GM19193 (cell line): ENCODE data around the gene EEPD1.

Experiments used
- POLR2A ChIP-seq: IDR thresholded peaks from 4 replicates; pipeline ENCODE4 v1.6.1; 2011; ENCODE audit not compliant: insufficient read depth, insufficient read length; ENCODE audit errors: extremely low read depth

EEPD1 gene

DNA sequence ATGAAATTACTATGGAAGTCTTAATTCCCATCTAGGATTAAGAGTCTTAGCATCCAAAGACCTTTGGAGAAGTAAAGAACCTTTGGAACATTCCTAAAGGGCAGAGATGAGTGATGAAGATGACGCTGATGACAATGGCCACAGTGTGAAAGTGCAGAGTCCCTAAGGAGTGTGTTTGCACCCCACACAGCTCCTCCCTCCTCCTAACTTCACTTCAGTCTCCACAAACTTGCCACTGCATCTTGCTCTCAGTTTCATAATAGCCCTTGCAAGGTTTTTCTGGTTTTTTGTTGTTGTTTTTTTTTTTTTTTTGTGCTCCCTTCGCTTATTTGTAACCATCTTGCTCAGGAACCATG, 119.1 kb downstream of the EEPD1 start:
- TF ChIP-seq POLR2A, result no peak

DNA sequence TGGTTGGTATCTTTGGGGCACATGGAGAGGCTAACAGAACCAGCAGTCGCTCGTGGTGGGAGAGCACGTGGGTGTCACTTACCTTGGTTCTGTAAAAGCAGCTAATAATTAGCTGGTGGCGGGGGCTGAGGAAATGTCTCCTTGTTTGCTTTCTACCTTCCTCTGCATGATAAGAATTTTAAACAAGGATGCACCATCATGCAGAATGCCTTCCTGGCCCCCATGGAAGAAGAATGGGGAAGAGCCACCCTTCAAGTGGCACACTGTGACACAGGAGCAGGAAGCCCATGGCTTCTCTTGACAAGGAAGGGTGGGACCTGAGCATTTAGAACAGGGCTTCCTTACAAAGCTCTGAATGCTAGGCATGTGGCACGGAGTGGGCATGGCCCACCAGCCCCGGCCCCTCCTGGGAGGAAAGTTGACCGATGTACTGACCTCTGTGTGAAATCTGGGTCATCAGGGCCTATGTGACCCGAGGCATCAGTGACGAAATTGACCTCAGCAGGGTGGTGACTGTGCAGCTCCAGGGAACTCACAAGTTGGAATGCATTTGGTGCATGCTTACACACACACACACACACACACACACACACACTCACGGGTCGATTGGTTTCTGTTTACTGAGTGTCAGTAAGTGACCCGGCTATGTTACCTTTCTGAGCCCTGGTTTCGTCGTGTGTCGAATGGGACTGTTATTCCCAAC, 119.7 kb downstream of the EEPD1 start:
- no peak for TF ChIP-seq POLR2A

DNA sequence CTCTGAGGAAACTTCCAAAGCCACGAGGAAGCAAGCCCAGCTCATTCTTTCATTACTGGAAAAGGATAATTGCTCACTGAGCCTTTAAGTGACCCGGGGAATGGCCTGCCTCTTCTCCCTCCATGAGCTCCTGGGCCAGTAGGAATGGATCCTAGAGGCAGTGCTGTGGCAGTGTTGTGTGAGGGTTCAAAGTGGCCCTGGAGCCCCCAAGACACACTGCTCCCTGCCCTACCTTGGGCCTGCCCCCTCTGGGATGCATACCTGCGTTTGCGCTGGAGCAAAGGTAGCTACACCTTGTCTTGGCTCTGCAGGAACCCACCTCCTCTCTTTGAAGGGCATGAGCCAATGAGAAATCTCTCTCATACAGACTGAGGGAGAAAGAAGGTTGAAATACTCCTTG, 120.8 kb downstream of the EEPD1 start:
- TF ChIP-seq POLR2A, result no peak

DNA sequence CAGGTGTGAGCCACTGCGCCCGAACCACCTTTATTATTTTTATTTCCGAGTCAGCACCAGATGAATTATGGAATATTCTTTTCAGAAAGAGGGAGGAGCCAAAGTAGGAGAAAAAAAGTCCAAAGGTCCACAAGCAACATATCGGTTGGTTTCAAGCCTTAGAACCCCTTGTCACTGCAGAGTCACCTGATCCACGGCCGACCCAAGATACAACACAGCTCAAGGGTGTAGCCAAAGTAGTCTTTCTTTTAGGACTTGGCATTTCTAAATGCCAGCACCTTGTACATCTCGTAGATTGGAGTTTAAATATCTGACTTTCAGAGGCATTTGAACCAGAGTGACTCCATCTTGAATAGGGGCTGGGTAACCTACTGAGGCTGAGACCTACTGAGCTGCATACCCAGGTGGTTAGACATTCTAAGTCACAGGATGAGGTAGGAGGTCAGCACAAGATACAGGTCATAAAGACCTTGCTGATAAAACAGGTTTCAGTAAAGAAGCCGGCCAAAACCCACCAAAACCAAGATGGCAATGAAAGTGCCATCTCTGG, 122.8 kb downstream of the EEPD1 start:
- TF ChIP-seq POLR2A, result no peak

DNA sequence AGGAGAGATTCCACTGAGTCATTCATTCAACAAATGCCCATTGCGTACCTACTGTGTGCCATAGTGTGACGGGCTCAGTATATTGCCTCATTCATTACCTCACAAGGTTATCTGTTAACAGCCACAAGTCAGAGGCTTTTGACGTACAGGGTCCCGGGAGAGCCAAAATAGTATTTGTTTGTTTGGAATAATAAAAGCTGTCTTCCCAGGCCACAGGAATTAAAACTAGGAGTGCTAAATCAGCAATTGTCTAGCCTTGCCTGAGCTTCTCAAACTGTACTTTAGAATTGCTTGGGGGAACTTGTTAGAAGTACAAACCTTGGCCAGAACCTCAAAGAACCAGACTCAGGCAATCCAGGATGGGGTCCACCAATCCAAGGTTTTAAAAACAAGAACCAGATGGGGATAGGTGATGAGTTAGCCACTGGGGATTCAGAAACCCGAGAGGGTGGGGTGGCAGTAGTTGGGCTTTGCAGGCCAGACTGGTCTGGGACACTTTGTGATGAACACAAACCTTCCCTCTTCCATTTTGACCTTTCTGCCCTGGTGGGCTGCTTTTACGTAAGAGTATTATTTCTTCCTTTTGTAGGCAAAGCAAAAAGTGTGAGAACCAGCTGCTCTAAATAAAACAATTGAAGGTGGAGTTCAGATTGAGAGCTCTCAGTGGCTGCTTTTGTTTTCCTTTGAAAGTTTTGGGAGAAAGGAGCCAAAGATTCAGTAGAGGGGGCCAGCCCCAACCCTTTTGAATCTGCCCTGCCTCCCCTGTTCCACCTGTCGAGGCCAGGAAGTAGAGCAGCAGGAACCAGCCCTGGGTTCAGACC, 123.6 kb downstream of the EEPD1 start:
- TF ChIP-seq POLR2A, result no peak

DNA sequence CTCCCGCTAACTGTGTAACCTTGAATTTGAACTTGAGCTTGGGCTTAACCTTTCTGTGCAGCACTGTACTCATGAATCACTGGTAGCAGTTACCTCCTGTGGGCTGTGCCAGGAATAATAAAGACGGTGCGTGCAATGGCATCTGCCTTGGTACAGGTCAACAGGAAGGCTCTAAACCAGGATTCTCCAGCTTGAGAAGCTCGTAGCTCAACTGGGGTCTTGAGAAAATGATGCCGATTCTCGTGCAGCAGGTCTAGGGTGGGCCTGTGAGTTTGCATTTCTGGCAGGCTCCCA, 124.1 kb downstream of the EEPD1 start:
- TF ChIP-seq POLR2A, result no peak

DNA sequence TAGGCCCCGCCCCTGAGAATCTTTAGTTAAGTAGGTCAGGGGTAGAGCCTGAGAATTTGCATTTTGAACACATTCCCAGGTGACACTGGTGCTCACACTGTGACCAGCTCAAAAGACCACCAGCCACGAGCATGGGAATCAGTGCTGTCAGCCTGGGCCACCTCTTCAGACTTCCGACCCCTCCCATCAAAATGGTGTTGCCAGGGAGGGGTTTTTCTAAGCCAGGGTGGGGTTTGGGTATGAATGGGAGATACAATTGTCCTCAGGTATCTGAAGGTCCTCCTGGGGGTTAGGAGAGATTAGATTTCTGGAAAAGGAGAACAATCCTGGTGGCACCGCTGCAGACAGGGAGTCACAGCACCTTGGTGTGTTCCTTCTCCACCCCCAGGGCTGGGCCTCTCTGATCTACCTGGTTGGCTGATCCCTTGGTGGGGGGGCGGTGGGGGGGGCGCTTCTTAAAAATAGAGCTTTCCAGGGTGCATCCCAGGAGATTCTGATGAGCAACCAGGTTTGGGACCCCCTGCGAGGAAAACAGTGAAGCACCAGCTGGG, 125.1 kb downstream of the EEPD1 start:
- no peak for TF ChIP-seq POLR2A

DNA sequence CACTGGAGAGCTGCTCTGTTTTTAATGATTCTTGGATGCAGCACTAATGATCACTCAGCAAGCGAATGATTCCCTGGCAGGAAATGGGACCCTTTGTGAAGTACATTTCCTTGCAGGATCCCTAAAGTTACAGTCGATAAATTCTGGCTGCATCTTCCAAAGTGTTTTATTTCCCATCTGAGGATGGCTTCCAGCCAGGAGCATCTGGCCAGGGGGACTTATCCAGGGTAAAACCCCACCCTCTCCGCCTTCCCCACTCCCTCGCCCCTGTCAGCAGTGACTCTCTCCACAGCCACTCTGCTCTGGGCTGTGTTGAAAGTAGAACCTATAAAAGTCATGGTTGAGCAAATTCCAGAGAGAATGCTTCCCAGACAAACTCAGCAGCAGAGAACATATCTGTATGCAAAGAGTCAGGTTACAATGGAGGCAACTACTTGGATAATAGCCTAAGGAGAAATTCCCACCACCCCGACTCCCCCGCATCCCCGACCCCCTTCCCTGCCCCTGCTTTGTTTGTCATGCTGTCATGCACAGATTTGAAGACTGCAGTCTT, 125.6 kb downstream of the EEPD1 start:
- no peak for TF ChIP-seq POLR2A

DNA sequence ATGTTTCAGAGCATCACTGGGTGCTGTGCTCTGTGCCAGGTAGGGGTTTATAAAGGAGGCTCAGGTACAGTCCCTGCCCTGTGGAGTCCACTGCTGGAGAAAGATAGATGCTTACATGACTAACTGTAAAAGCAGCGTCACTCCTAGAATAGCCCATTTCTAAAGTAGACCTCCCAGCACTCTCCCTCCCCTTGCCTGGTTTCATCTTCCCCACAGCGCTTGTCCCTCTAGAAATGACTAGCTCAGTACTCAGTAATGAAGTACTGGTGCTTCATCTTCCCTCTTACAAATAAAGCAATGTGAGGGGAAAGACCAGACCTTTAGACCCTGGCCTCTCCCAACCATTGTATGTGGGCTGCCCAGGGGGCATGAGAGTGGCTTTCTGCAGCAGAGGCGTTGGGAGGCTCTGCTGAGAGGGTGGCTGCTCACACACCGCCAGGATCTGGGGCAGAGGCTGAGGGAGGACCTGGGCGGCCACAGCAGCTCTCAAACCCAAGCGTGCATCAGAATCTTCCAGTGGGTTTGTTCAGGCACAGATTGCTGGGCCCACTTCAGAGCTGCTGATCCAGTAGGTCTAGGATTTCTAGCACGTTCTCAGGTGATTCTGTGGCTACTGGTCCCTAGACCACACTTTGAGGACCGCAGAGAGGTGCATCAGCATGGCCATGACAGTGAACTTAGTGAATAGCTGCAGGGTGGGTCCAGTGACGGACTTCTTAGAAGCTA, 126.3 kb downstream of the EEPD1 start:
- TF ChIP-seq POLR2A, result no peak

DNA sequence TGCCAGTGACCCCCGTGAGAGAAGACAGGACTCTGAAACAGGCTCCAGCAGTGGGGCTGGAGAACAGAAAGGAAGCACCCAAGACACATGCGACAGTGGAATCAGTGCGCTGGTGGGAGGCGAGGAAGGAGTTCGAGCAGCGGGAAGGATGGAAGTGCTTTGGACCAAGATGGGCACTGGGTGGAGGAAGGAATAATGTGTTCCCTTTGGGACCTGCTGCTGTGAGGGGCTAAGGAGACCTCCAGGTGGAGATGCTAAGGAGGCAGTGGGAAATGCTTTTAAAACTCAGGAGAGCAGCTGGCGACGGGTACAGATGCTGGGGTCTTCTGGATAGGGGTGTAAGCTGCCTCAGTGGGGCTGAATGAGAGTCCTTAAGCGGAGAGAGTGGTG, 126.9 kb downstream of the EEPD1 start:
- no peak for TF ChIP-seq POLR2A

DNA sequence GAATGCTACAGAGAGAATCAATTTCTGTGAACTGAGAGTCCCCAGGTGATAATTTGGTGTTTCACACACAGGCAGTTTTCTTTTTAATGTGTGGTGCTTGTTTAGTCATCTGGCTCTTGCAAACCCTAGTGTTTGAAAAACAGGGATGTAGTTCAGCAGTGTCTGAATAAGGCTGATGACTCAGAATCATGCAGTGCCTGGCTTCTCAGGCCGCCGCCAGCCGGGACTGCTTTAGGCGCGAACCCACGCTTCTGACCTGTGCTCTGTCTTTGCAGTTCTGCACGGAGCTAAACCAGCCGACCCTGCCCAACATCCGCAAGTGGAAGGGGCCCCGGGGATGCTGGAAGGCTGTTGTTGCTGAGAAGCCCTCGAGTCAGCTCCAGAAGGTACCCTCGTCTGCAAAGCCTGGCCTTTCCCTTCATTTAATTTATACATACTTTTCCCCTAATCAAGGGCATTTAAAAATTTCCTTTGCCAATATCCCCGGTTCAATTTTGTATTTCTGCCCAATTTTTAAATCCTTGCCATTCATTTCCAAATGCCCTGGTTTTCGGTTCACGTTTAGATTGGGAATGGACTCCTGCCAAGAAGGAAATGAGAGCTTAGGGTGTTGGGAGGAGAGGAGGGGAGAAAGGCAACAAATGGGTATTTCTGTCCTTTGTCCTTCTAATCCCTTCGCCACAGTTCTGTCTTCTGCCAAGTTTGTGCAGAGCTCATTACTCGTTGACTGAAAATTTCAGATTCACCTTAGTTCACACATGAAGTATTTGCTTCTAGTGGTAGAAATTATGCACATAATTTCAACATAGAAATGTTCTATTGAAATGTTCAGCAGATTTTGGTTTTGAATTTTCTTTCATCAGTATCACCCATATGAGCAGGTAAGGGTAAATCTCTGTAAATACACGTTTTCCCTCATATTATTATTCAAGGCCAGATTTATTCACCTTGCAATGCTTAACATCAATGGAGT, 128.1 kb downstream of the EEPD1 start:
- TF ChIP-seq POLR2A, result no peak

DNA sequence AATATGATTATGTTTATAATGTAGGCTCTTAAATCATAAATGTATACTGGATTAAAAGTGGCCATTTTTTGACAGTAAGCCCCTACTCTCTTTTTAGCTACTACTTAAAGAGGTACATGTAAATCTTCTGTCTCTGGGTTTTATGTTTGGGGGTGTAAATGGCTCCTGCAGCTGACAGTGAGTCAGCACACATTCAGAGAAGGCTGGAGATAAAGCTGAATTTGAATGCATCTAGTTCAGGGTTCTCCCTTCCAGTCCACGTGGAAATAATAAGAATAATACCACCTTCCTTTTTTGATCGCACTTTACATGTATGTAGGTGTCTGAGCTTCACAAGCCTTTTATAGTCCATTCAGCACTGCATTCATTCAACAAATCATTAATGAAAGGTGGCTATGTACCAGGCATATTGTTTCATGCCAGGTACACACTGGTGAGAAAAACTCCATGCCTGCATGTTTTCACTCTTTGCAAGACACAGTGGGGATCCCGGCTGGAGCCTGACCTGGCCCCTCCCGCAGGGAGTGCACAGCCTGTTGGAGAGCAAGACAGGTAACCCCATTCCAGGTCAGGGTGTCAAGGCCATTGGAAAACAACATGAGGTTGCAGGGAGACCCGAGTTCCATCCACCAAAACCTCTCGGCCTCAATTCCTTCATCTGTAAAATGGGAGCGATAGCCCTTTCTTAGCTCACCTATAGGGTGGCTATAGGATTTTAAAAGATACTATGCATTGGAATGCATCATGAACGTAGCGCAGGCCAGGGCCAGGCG, 129.1 kb downstream of the EEPD1 start:
- TF ChIP-seq POLR2A, result no peak

DNA sequence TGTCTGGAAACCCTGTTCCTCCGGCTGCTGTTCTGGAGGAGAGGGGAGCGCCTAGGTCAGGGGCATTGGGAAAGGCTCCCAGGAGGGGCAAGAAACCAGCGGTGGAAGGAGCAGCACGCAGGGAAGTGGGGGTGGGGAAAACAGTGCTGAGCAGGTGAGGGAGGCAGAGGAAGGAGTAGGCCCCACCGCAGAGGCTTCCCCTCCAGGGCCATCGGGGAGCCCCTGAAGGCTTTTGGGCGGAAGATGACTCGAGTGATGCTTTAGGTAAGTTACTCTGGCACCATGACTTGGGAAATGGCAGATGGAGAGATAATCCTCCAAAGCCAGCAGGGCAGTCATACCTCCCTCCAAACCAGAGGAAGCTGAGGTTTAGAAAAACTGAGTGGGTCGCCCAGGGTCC, 130.1 kb downstream of the EEPD1 start:
- no peak for TF ChIP-seq POLR2A

DNA sequence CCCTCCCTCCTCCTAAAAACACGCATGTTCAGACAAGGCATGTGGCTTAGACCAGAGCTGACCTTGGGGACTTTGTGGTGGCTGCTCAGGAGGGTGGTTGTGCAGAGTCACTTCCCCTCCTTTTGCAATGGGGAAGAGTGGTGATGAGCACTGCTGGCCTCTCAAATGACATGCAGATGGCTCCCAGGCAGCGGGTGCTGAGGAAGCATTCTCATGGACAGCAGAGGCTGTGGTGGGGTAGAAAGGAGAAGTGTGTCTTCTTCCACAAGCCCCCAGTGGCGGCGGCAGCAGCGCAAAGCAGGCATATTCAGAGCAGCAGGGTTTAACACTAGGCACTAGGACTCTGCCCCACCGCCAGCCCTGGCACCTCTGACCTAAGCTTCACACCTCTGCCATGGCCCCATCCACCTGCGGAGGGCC, 130.7 kb downstream of the EEPD1 start:
- TF ChIP-seq POLR2A, result no peak
